Neural cell (in vitro differentiated cells): ENCODE measurements around the gene LZTR1.
"Not testable (repeated sequence)": the region's sequence is repeated elsewhere in the genome, so short reads cannot be mapped to it uniquely, and the experiment has no call there.

Experiments
- EZH2 ChIP-seq: fragments of 200-600, 300-800 bp; shearing (Covaris generic), sonication (generic); IDR thresholded peaks from 2 replicates; pipeline ENCODE4 v1.6.1; 2014; ENCODE audit warnings: antibody characterized with exemption, low read length, borderline replicate concordance, mild to moderate bottlenecking; ENCODE audit not compliant: insufficient read depth, poor library complexity, severe bottlenecking
- RAD21 ChIP-seq: fragments of 450-650 bp; conservative IDR thresholded peaks from 2 replicates; pipeline ENCODE4 v1.6.1; 2014; ENCODE audit warnings: antibody characterized with exemption, mild to moderate bottlenecking, moderate library complexity
- TF ChIP-seq, protein P1 (sequence below): fragments of 450-650 bp; IDR thresholded peaks from 2 replicates; pipeline ENCODE4 v1.5.1; 2014; ENCODE audit warnings: antibody characterized with exemption, mild to moderate bottlenecking, moderate library complexity; ENCODE audit not compliant: poor library complexity, severe bottlenecking
- TF ChIP-seq, protein P2 (sequence below): IDR thresholded peaks from 2 replicates; pipeline ENCODE4 v1.6.1; 2012; ENCODE audit warnings: borderline replicate concordance

DNA sequence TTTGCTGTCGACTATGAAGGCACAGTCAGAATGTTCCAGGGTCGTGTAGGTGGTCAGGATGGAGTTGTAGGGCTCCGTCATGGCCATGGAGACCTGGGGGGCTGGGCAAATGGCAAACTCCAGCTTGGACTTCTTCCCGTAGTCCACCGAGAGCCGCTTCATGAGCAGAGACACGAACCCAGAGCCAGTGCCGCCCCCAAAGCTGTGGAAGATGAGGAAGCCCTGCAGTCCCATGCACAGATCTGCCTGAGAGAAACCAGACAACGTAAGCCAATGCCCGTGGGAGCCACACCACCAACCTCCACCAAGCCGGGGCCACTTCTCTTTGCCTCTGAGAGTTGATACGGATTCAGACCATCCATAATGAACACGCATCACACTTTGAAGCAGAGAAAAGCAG lies 27.1 kb downstream of the LZTR1 start:
- TF ChIP-seq, protein P1, sequence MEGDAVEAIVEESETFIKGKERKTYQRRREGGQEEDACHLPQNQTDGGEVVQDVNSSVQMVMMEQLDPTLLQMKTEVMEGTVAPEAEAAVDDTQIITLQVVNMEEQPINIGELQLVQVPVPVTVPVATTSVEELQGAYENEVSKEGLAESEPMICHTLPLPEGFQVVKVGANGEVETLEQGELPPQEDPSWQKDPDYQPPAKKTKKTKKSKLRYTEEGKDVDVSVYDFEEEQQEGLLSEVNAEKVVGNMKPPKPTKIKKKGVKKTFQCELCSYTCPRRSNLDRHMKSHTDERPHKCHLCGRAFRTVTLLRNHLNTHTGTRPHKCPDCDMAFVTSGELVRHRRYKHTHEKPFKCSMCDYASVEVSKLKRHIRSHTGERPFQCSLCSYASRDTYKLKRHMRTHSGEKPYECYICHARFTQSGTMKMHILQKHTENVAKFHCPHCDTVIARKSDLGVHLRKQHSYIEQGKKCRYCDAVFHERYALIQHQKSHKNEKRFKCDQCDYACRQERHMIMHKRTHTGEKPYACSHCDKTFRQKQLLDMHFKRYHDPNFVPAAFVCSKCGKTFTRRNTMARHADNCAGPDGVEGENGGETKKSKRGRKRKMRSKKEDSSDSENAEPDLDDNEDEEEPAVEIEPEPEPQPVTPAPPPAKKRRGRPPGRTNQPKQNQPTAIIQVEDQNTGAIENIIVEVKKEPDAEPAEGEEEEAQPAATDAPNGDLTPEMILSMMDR, result not testable (repeated sequence)
- TF ChIP-seq EZH2, RAD21: not testable (repeated sequence)
- TF ChIP-seq, protein P2, sequence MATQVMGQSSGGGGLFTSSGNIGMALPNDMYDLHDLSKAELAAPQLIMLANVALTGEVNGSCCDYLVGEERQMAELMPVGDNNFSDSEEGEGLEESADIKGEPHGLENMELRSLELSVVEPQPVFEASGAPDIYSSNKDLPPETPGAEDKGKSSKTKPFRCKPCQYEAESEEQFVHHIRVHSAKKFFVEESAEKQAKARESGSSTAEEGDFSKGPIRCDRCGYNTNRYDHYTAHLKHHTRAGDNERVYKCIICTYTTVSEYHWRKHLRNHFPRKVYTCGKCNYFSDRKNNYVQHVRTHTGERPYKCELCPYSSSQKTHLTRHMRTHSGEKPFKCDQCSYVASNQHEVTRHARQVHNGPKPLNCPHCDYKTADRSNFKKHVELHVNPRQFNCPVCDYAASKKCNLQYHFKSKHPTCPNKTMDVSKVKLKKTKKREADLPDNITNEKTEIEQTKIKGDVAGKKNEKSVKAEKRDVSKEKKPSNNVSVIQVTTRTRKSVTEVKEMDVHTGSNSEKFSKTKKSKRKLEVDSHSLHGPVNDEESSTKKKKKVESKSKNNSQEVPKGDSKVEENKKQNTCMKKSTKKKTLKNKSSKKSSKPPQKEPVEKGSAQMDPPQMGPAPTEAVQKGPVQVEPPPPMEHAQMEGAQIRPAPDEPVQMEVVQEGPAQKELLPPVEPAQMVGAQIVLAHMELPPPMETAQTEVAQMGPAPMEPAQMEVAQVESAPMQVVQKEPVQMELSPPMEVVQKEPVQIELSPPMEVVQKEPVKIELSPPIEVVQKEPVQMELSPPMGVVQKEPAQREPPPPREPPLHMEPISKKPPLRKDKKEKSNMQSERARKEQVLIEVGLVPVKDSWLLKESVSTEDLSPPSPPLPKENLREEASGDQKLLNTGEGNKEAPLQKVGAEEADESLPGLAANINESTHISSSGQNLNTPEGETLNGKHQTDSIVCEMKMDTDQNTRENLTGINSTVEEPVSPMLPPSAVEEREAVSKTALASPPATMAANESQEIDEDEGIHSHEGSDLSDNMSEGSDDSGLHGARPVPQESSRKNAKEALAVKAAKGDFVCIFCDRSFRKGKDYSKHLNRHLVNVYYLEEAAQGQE, result not testable (repeated sequence)
